ENCODE results near the gene PLCB1. TPM values are rescaled to one million over a fixed set of nuclear protein-coding genes. Genes with fewer than 3 reads are reported as not detected.

The PLCB1 gene
- total RNA-seq, 1 donor from 2014 or later: 6.3 TPM

GRCh38 chr20:8780915-8781314 lies 648.8 kb downstream of the PLCB1 start:
- DNase-seq (no peak), ATAC-seq (ENCODE audit: poor library complexity) (no peak)
- intact Hi-C loops (cut with DNase I): no loop called here

GRCh38 chr20:8782804-8783203 lies 650.7 kb downstream of the PLCB1 start:
- ATAC-seq (ENCODE audit: poor library complexity) (peak; percentile 39), DNase-seq (no peak)
- intact Hi-C loops (cut with DNase I): no loop called here

- intact Hi-C loops (cut with DNase I): no loop called here
- DNase-seq (no peak), ATAC-seq (ENCODE audit: poor library complexity) (no peak)
These were observed 651.7 kb downstream of the PLCB1 start for GRCh38 chr20:8783734-8784133.

- intact Hi-C loops (cut with DNase I): loop anchor here (5.0 kb wide), 1 partner anchor 576 kb away; no protein-coding TSS in a partner anchor
- no peak for ATAC-seq (ENCODE audit: poor library complexity)
- no peak for DNase-seq
These were observed 654.3 kb downstream of the PLCB1 start for GRCh38 chr20:8786383-8786782.

- ATAC-seq (ENCODE audit: poor library complexity) (no peak), DNase-seq (no peak)
- intact Hi-C loops (cut with DNase I): loop anchor here (5.0 kb wide), 1 partner anchor 575 kb away; no protein-coding TSS in a partner anchor
These were observed 655.0 kb downstream of the PLCB1 start for GRCh38 chr20:8787090-8787489.

GRCh38 chr20:8788275-8788674 lies 656.2 kb downstream of the PLCB1 start:
- DNase-seq (no peak), ATAC-seq (ENCODE audit: poor library complexity) (no peak)
- intact Hi-C loops (cut with DNase I): loop anchor here (5.0 kb wide), 1 partner anchor 574 kb away; no protein-coding TSS in a partner anchor

- ATAC-seq (ENCODE audit: poor library complexity): no peak
- intact Hi-C loops (cut with DNase I): loop anchor here (5.0 kb wide), 1 partner anchor 573 kb away; no protein-coding TSS in a partner anchor
- no peak for DNase-seq
These were observed 656.8 kb downstream of the PLCB1 start for GRCh38 chr20:8788831-8789230.

GRCh38 chr20:8790442-8791074 lies 658.5 kb downstream of the PLCB1 start:
- intact Hi-C loops (cut with DNase I): no loop called here
- DNase-seq (no peak), ATAC-seq (ENCODE audit: poor library complexity) (peak; percentile 59)

- intact Hi-C loops (cut with DNase I): no loop called here
- no peak for DNase-seq
- no peak for ATAC-seq (ENCODE audit: poor library complexity)
These were observed 663.3 kb downstream of the PLCB1 start for GRCh38 chr20:8795404-8795803.

GRCh38 chr20:8796088-8796660 lies 664.1 kb downstream of the PLCB1 start:
- intact Hi-C loops (cut with DNase I): no loop called here
- ATAC-seq (ENCODE audit: poor library complexity): peak; percentile 61
- no peak for DNase-seq

GRCh38 chr20:8798505-8798904 lies 666.4 kb downstream of the PLCB1 start:
- peak; percentile 43 for DNase-seq

GRCh38 chr20:8800089-8800488 lies 668.0 kb downstream of the PLCB1 start:
- ATAC-seq (ENCODE audit: poor library complexity) (no peak), DNase-seq (no peak)
- intact Hi-C loops (cut with DNase I): no loop called here

More at GRCh38 chr20:8798505-8798904, 666.4 kb downstream of the PLCB1 start:
- peak; percentile 83 for ATAC-seq (ENCODE audit: poor library complexity)
- intact Hi-C loops (cut with DNase I): no loop called here

- no peak for DNase-seq
- intact Hi-C loops (cut with DNase I): no loop called here
These were observed 669.6 kb downstream of the PLCB1 start for GRCh38 chr20:8801686-8802085.

GRCh38 chr20:8803065-8803464 lies 671.0 kb downstream of the PLCB1 start:
- ATAC-seq (ENCODE audit: poor library complexity) (no peak), DNase-seq (no peak)
- intact Hi-C loops (cut with DNase I): no loop called here

More at GRCh38 chr20:8801686-8802085, 669.6 kb downstream of the PLCB1 start:
- no peak for ATAC-seq (ENCODE audit: poor library complexity)

GRCh38 chr20:8803941-8804340 lies 671.9 kb downstream of the PLCB1 start:
- ATAC-seq (ENCODE audit: poor library complexity) (no peak), DNase-seq (no peak)
- intact Hi-C loops (cut with DNase I): no loop called here

GRCh38 chr20:8805737-8806442 lies 673.8 kb downstream of the PLCB1 start:
- ATAC-seq (ENCODE audit: poor library complexity) (no peak), DNase-seq (no peak)
- intact Hi-C loops (cut with DNase I): no loop called here

- ATAC-seq (ENCODE audit: poor library complexity): no peak
- intact Hi-C loops (cut with DNase I): no loop called here
- DNase-seq: no peak
These were observed 675.6 kb downstream of the PLCB1 start for GRCh38 chr20:8807480-8808201.

- no peak for DNase-seq
These were observed 676.1 kb downstream of the PLCB1 start for GRCh38 chr20:8808202-8808535.

More at GRCh38 chr20:8808202-8808535, 676.1 kb downstream of the PLCB1 start:
- intact Hi-C loops (cut with DNase I): no loop called here
- ATAC-seq (ENCODE audit: poor library complexity): peak; percentile 71
